Right renal cortex interstitium (tissue), 3 donors: ENCODE results near the gene IGFN1. TPM values are rescaled to one million over a fixed set of nuclear protein-coding genes. Genes with fewer than 3 reads are reported as not detected.
"Not testable (repeated sequence)": the region's sequence is repeated elsewhere in the genome, so short reads cannot be mapped to it uniquely, and the experiment has no call there.

Experiments
- DNase-seq, 3 donors: peaks; one replicate each; pipeline ENCODE4 v3.0.0-alpha.2; 2013; ENCODE audit warnings: low read depth in 3 of 3, low spot score in 2 of 3
- polyA plus RNA-seq, 3 donors: library from polyadenylated mRNA; unstranded; fragments of 120-200 nt; gene quantifications; one replicate each; pipeline ENCODE4 v1.2.1, GENCODE V29; 2013; ENCODE audit not compliant: insufficient read length in 3 of 3

IGFN1 gene
- polyA plus RNA-seq, 3 donors, result 0.13 to 0.42 (median 0.29) TPM

- not testable (repeated sequence) for DNase-seq
Observed at GRCh38 chr1:201163036-201163435, 27.6 kb upstream of the IGFN1 start.

GRCh38 chr1:201163707-201164106 is 26.9 kb upstream of the IGFN1 start:
- DNase-seq, result no peak

GRCh38 chr1:201164645-201165044 is 26.0 kb upstream of the IGFN1 start:
- DNase-seq, result no peak

- DNase-seq, result no peak
Observed at GRCh38 chr1:201167041-201167991, 23.3 kb upstream of the IGFN1 start.

- DNase-seq, result no peak
Observed at GRCh38 chr1:201169203-201169602, 21.4 kb upstream of the IGFN1 start.

GRCh38 chr1:201169971-201170532 is 20.6 kb upstream of the IGFN1 start:
- no peak for DNase-seq

- peak in 2 of 3 donors; percentile 88 to 92 for DNase-seq
Observed at GRCh38 chr1:201170533-201171062, 20.0 kb upstream of the IGFN1 start.

- DNase-seq, result no peak
Observed at GRCh38 chr1:201171063-201172036, 19.3 kb upstream of the IGFN1 start.

GRCh38 chr1:201172326-201172725 is 18.3 kb upstream of the IGFN1 start:
- DNase-seq, result no peak

- no peak for DNase-seq
Observed at GRCh38 chr1:201172999-201173610, 17.5 kb upstream of the IGFN1 start.

- DNase-seq, result no peak
Observed at GRCh38 chr1:201173736-201174135, 16.9 kb upstream of the IGFN1 start.

- no peak for DNase-seq
Observed at GRCh38 chr1:201175820-201176500, 14.7 kb upstream of the IGFN1 start.

GRCh38 chr1:201176940-201177339 is 13.7 kb upstream of the IGFN1 start:
- DNase-seq, result no peak

- DNase-seq, result no peak
Observed at GRCh38 chr1:201178718-201179117, 11.9 kb upstream of the IGFN1 start.

- no peak for DNase-seq
Observed at GRCh38 chr1:201180141-201180540, 10.5 kb upstream of the IGFN1 start.

GRCh38 chr1:201180901-201181300 is 9.7 kb upstream of the IGFN1 start:
- no peak for DNase-seq

- no peak for DNase-seq
Observed at GRCh38 chr1:201181323-201181722, 9.3 kb upstream of the IGFN1 start.

GRCh38 chr1:201181726-201182125 is 8.9 kb upstream of the IGFN1 start:
- no peak for DNase-seq

- no peak for DNase-seq
Observed at GRCh38 chr1:201183209-201183608, 7.4 kb upstream of the IGFN1 start.

- no peak for DNase-seq
Observed at GRCh38 chr1:201183753-201184152, 6.9 kb upstream of the IGFN1 start.
